Tibial nerve (tissue), 4 donors: ENCODE measurements around the gene MAPKAPK2. TPM values are rescaled to one million over a fixed set of nuclear protein-coding genes. Genes with fewer than 3 reads are reported as not detected.
A peak's percentile ranks its signal among the peaks of the same experiment; 100 is the strongest.

Experiments
- DNase-seq, 2 donors: peaks; one replicate each; pipeline ENCODE4 v3.0.0-alpha.2; 2019; ENCODE audit warnings: low spot score in 2 of 2
- H3K27ac ChIP-seq, 4 donors: fragments of 200-600 bp; sonication (generic) in 3 of 4; one replicate each; pipeline ENCODE4 v1.5.1; 2017 to 2019; ENCODE audit warnings: mild to moderate bottlenecking in 1 of 4
- H3K27me3 ChIP-seq, 2 donors: fragments of 200-600 bp; sonication (generic) in 1 of 2; one replicate each; pipeline versions ENCODE4 v1.5.1 to v1.6.0; 2017 to 2019
- H3K36me3 ChIP-seq, 3 donors: fragments of 200-600 bp; sonication (generic); one replicate each; pipeline ENCODE4 v1.5.1; 2018 to 2019
- H3K4me1 ChIP-seq, 4 donors: fragments of 200-600 bp; sonication (generic) in 3 of 4; one replicate each; pipeline ENCODE4 v1.5.1; 2017 to 2019
- H3K4me3 ChIP-seq, 4 donors: fragments of 200-600 bp; sonication (generic) in 3 of 4; one replicate each; pipeline ENCODE4 v1.5.1; 2017 to 2019; ENCODE audit warnings: mild to moderate bottlenecking in 1 of 4, moderate library complexity in 1 of 4
- H3K9me3 ChIP-seq, 4 donors: fragments of 200-600 bp; sonication (generic) in 3 of 4; one replicate each; pipeline ENCODE4 v1.5.1; 2017 to 2019
- CTCF ChIP-seq, 5 experiments: fragments of 200-600 bp in 3 of 5; fragments of 450-650 bp in 2 of 5; sonication (generic) in 3 of 5; IDR thresholded peaks; one replicate each; pipeline ENCODE4 v1.5.1; 2016 to 2019; ENCODE audit warnings: antibody characterized with exemption in 5 of 5, mild to moderate bottlenecking in 3 of 5, moderate library complexity in 2 of 5
- EP300 ChIP-seq, 2 donors: sonication (generic); formaldehyde crosslinking; IDR thresholded peaks; one replicate each; pipeline ENCODE4 v1.6.1; 2017; ENCODE audit warnings: antibody characterized with exemption in 2 of 2, mild to moderate bottlenecking in 1 of 2
- POLR2A ChIP-seq, 2 donors: fragments of 450-650 bp; IDR thresholded peaks; one replicate each; pipeline ENCODE4 v1.6.1; 2017; ENCODE audit warnings: antibody characterized with exemption in 2 of 2, mild to moderate bottlenecking in 2 of 2, moderate library complexity in 2 of 2
- WGBS, 2 donors: methylation state at CpG; one replicate each; pipeline ENCODE4 v1.1.5; 2018; 5-methylcytosine and 5-hydroxymethylcytosine counted together
- total RNA-seq, 4 donors: library from RNA; depleted of rRNA; stranded (reverse); fragments of >200 nt; gene quantifications; one replicate each; pipeline ENCODE4 v1.1.0, GENCODE V29; 2016

The MAPKAPK2 gene
- total RNA-seq, 4 donors from 2014 or later, result 30.6 to 49.5 (median 38.2) TPM

- DNase-seq, result no peak
- H3K4me1 ChIP-seq, result peaks cover 0 to 77% (median 67%) of the 10 kb centered on the region in 4 donors
- H3K27ac ChIP-seq, result no peak overlapping the region
- TF ChIP-seq EP300 (IDR thresholded peaks at IDR 0.05), result no peak
- TF ChIP-seq CTCF (IDR thresholded peaks at IDR 0.05), result no peak
- no peaks in the 10 kb centered on the region for H3K36me3 ChIP-seq
- 63 to 71% methylated on average over 5 of the region's 5 CpGs for WGBS, 2 donors
- H3K4me3 ChIP-seq, result no peak overlapping the region
- H3K27me3 ChIP-seq, result no peaks in the 10 kb centered on the region
- no peaks in the 10 kb centered on the region for H3K9me3 ChIP-seq
Measured at GRCh38 chr1:206709772-206710459, 25.2 kb downstream of the MAPKAPK2 start.

- Histone ChIP-seq H3K4me3 (no peak overlapping the region), H3K9me3 (no peaks in the 10 kb centered on the region), H3K4me1 (peaks cover 0 to 77% (median 66%) of the 10 kb centered on the region in 4 donors), H3K36me3 (no peaks in the 10 kb centered on the region), H3K27ac (no peak overlapping the region), H3K27me3 (no peaks in the 10 kb centered on the region)
- no peak for DNase-seq
- WGBS, 2 donors, result 60 to 63% methylated on average over 3 of the region's 3 CpGs
- TF ChIP-seq CTCF (IDR thresholded peaks at IDR 0.05) (no peak), POLR2A (IDR thresholded peaks at IDR 0.05) (no peak), EP300 (IDR thresholded peaks at IDR 0.05) (no peak)
Measured at GRCh38 chr1:206710460-206710823, 25.7 kb downstream of the MAPKAPK2 start.

- 84 to 89% methylated on average over 4 of the region's 4 CpGs for WGBS, 2 donors
- DNase-seq, result no peak
- Histone ChIP-seq H3K27ac (no peak overlapping the region), H3K4me1 (peaks cover 0 to 69% (median 44%) of the 10 kb centered on the region in 4 donors), H3K36me3 (no peaks in the 10 kb centered on the region), H3K27me3 (no peaks in the 10 kb centered on the region), H3K9me3 (no peaks in the 10 kb centered on the region), H3K4me3 (no peak overlapping the region)
- TF ChIP-seq EP300 (IDR thresholded peaks at IDR 0.05) (no peak), POLR2A (IDR thresholded peaks at IDR 0.05) (no peak), CTCF (IDR thresholded peaks at IDR 0.05) (no peak)
Measured at GRCh38 chr1:206713070-206713469, 28.4 kb downstream of the MAPKAPK2 start.

- no peak overlapping the region for H3K4me3 ChIP-seq
- peak overlapping the region in 1 of 4 donors; percentile 40 for H3K27ac ChIP-seq
- peaks cover 0 to 60% (median 36%) of the 10 kb centered on the region in 4 donors for H3K4me1 ChIP-seq
- 64 to 67% methylated on average over 6 of the region's 6 CpGs for WGBS, 2 donors
- no peaks in the 10 kb centered on the region for H3K36me3 ChIP-seq
- no peak for DNase-seq
- TF ChIP-seq POLR2A (IDR thresholded peaks at IDR 0.05) (no peak), EP300 (IDR thresholded peaks at IDR 0.05) (no peak), CTCF (IDR thresholded peaks at IDR 0.05) (no peak)
- H3K9me3 ChIP-seq, result no peaks in the 10 kb centered on the region
- no peaks in the 10 kb centered on the region for H3K27me3 ChIP-seq
Measured at GRCh38 chr1:206713910-206714312, 29.2 kb downstream of the MAPKAPK2 start.

- H3K27ac ChIP-seq, result peak overlapping the region in 2 of 4 donors; percentile 32 to 40
- H3K4me3 ChIP-seq, result no peak overlapping the region
- 73 to 74% methylated on average over 9 of the region's 9 CpGs for WGBS, 2 donors
- DNase-seq, result no peak
- no peaks in the 10 kb centered on the region for H3K36me3 ChIP-seq
- H3K4me1 ChIP-seq, result peaks cover 0 to 59% (median 31%) of the 10 kb centered on the region in 4 donors
- no peak for TF ChIP-seq EP300 (IDR thresholded peaks at IDR 0.05)
- no peak for TF ChIP-seq CTCF (IDR thresholded peaks at IDR 0.05)
- TF ChIP-seq POLR2A (IDR thresholded peaks at IDR 0.05), result no peak
- no peaks in the 10 kb centered on the region for H3K9me3 ChIP-seq
- no peaks in the 10 kb centered on the region for H3K27me3 ChIP-seq
Measured at GRCh38 chr1:206714331-206715058, 29.8 kb downstream of the MAPKAPK2 start.
